ENCODE data around the gene SS18L1. TPM values are rescaled to one million over a fixed set of nuclear protein-coding genes. Genes with fewer than 3 reads are reported as not detected.
"Not testable (repeated sequence)": the region's sequence is repeated elsewhere in the genome, so short reads cannot be mapped to it uniquely, and the experiment has no call there.

Gene SS18L1
- total and polyA plus RNA-seq, 5 experiments from 2014 or later: 0.39 to 23.6 (median 0.58) TPM

GRCh38 chr20:62114894-62115293 lies 28.7 kb upstream of the SS18L1 start:
- H3K27me3 Mint-ChIP-seq: no peaks in the 10 kb centered on the region
- DNase-seq (peak in 1 of 10 donors; percentile 43), ATAC-seq (no peak)
- H3K4me3 Mint-ChIP-seq: peak overlapping the region in 1 of 10 donors; percentile 45
- H3K36me3 Mint-ChIP-seq: peaks cover 2 to 17% (median 7%) of the 10 kb centered on the region in 3 donors
- peaks cover 0 to 67% (median 10%) of the 10 kb centered on the region in 9 donors for H3K9me3 Mint-ChIP-seq
- peaks cover 13 to 30% (median 25%) of the 10 kb centered on the region in 4 donors for H3K4me1 Mint-ChIP-seq
- peak overlapping the region in 1 of 10 donors; percentile 9 for H3K27ac Mint-ChIP-seq
- POLR2A ChIA-PET: interaction anchor here (0.9 kb wide), 1 partner anchor 48 kb away, joined by 3 read pairs; no protein-coding TSS in a partner anchor

- H3K9me3 Mint-ChIP-seq: peaks cover 0 to 58% (median 6%) of the 10 kb centered on the region in 9 donors
- peak overlapping the region in 4 of 10 donors; percentile 11 to 90 (median 54) for H3K27ac Mint-ChIP-seq
- DNase-seq: peak in 1 of 10 donors; percentile 4
- H3K27me3 Mint-ChIP-seq, ATAC-seq, H3K4me3 Mint-ChIP-seq: not testable (repeated sequence)
- peaks cover 17 to 39% (median 34%) of the 10 kb centered on the region in 4 donors for H3K4me1 Mint-ChIP-seq
- peaks cover 0 to 14% (median 3%) of the 10 kb centered on the region in 3 donors for H3K36me3 Mint-ChIP-seq
- POLR2A ChIA-PET: interaction anchor here (0.9 kb wide), 1 partner anchor 49 kb away, joined by 3 read pairs; no protein-coding TSS in a partner anchor
These were observed 27.7 kb upstream of the SS18L1 start for GRCh38 chr20:62115800-62116407.

GRCh38 chr20:62116558-62117361 lies 26.8 kb upstream of the SS18L1 start:
- H3K4me1 Mint-ChIP-seq: peaks cover 20 to 44% (median 38%) of the 10 kb centered on the region in 4 donors
- H3K27me3 Mint-ChIP-seq: no peaks in the 10 kb centered on the region
- POLR2A ChIA-PET: interaction anchor here (1.4 to 5.7 kb wide), 2 partner anchors 26 to 49 kb away, joined by 4 to 158 read pairs; partner anchors contain the start of genes PSMA7 and TAF4
- peaks cover 0 to 51% (median 3%) of the 10 kb centered on the region in 9 donors for H3K9me3 Mint-ChIP-seq
- no peak for ATAC-seq
- H3K4me3 Mint-ChIP-seq: peak overlapping the region in 5 of 10 donors; percentile 55 to 83 (median 67)
- peaks cover 0 to 10% (median 0%) of the 10 kb centered on the region in 3 donors for H3K36me3 Mint-ChIP-seq
- peak overlapping the region in 8 of 10 donors; percentile 29 to 98 (median 94) for H3K27ac Mint-ChIP-seq
- DNase-seq: peak in 1 of 10 donors; percentile 37

GRCh38 chr20:62117362-62117646 lies 26.3 kb upstream of the SS18L1 start:
- H3K27me3 Mint-ChIP-seq: no peaks in the 10 kb centered on the region
- POLR2A ChIA-PET: interaction anchor here (1.4 to 5.7 kb wide), 2 partner anchors 26 to 50 kb away, joined by 4 to 158 read pairs; partner anchors contain the start of genes PSMA7 and TAF4
- peak overlapping the region in 9 of 10 donors; percentile 39 to 83 (median 67) for H3K4me3 Mint-ChIP-seq
- peaks cover 0 to 10% (median 0%) of the 10 kb centered on the region in 3 donors for H3K36me3 Mint-ChIP-seq
- H3K27ac Mint-ChIP-seq: peak overlapping the region; percentile 29 to 98 (median 94)
- peaks cover 0 to 46% (median 3%) of the 10 kb centered on the region in 9 donors for H3K9me3 Mint-ChIP-seq
- H3K4me1 Mint-ChIP-seq: peaks cover 20 to 44% (median 38%) of the 10 kb centered on the region in 4 donors
- DNase-seq (no peak), ATAC-seq (no peak)

- POLR2A ChIA-PET: interaction anchor here (1.1 to 5.7 kb wide), 3 partner anchors 20 to 50 kb away, joined by 3 to 158 read pairs (median 4); partner anchors contain the start of genes PSMA7 and TAF4
- Mint-ChIP-seq H3K27ac (peak overlapping the region; percentile 29 to 98 (median 94)), H3K9me3 (peaks cover 0 to 42% (median 3%) of the 10 kb centered on the region in 9 donors), H3K4me1 (peaks cover 20 to 44% (median 38%) of the 10 kb centered on the region in 4 donors), H3K36me3 (peaks cover 0 to 10% (median 0%) of the 10 kb centered on the region in 3 donors), H3K4me3 (peak overlapping the region; percentile 28 to 83 (median 65)), H3K27me3 (no peaks in the 10 kb centered on the region)
- ATAC-seq: peak; percentile 37 to 71
- DNase-seq: peak; percentile 59 to 94 (median 87)
These were observed 25.9 kb upstream of the SS18L1 start for GRCh38 chr20:62117658-62118057.

- Mint-ChIP-seq H3K9me3 (peaks cover 0 to 35% (median 0%) of the 10 kb centered on the region in 9 donors), H3K27me3 (no peaks in the 10 kb centered on the region), H3K4me3 (peak overlapping the region; percentile 38 to 83 (median 65)), H3K36me3 (peaks cover 0 to 7% (median 0%) of the 10 kb centered on the region in 3 donors), H3K27ac (peak overlapping the region; percentile 29 to 98 (median 94)), H3K4me1 (peaks cover 20 to 46% (median 41%) of the 10 kb centered on the region in 4 donors)
- no peak for ATAC-seq
- DNase-seq: peak in 1 of 10 donors; percentile 55
- POLR2A ChIA-PET: interaction anchor here (0.6 to 5.7 kb wide), 7 partner anchors 14 to 107 kb away, joined by 3 to 158 read pairs (median 4); partner anchors contain the start of genes PSMA7 and TAF4
These were observed 25.2 kb upstream of the SS18L1 start for GRCh38 chr20:62118113-62119043.

GRCh38 chr20:62119115-62119514 lies 24.5 kb upstream of the SS18L1 start:
- peaks cover 24 to 54% (median 48%) of the 10 kb centered on the region in 4 donors for H3K4me1 Mint-ChIP-seq
- H3K4me3 Mint-ChIP-seq: peak overlapping the region; percentile 22 to 77 (median 46)
- ATAC-seq (no peak), DNase-seq (peak in 2 of 10 donors; percentile 21 to 48)
- H3K27me3 Mint-ChIP-seq: no peaks in the 10 kb centered on the region
- peaks cover 0 to 7% (median under 1%) of the 10 kb centered on the region in 3 donors for H3K36me3 Mint-ChIP-seq
- peak overlapping the region; percentile 14 to 98 (median 94) for H3K27ac Mint-ChIP-seq
- H3K9me3 Mint-ChIP-seq: peaks cover 0 to 28% (median 0%) of the 10 kb centered on the region in 9 donors
- POLR2A ChIA-PET: interaction anchor here (0.7 to 5.7 kb wide), 5 partner anchors 16 to 108 kb away, joined by 3 to 158 read pairs (median 3); partner anchors contain the start of gene TAF4

GRCh38 chr20:62119591-62120364 lies 23.8 kb upstream of the SS18L1 start:
- peaks cover 0 to 22% (median 0%) of the 10 kb centered on the region in 9 donors for H3K9me3 Mint-ChIP-seq
- H3K4me1 Mint-ChIP-seq: peaks cover 27 to 59% (median 55%) of the 10 kb centered on the region in 4 donors
- H3K27me3 Mint-ChIP-seq: no peaks in the 10 kb centered on the region
- peaks cover 0 to 10% (median 8%) of the 10 kb centered on the region in 3 donors for H3K36me3 Mint-ChIP-seq
- POLR2A ChIA-PET: interaction anchor here (0.7 to 6.8 kb wide), 4 partner anchors 16 to 52 kb away, joined by 3 to 158 read pairs (median 31); partner anchors contain the start of genes PSMA7, SS18L1 and TAF4
- H3K4me3 Mint-ChIP-seq: peak overlapping the region in 9 of 10 donors; percentile 28 to 91 (median 61)
- peak overlapping the region; percentile 65 to 98 (median 94) for H3K27ac Mint-ChIP-seq
- no peak for ATAC-seq
- peak in 1 of 10 donors; percentile 53 for DNase-seq

GRCh38 chr20:62120365-62120762 lies 23.2 kb upstream of the SS18L1 start:
- ATAC-seq (no peak), DNase-seq (peak in 1 of 10 donors; percentile 62)
- H3K27me3 Mint-ChIP-seq: no peaks in the 10 kb centered on the region
- peak overlapping the region; percentile 8 to 91 (median 60) for H3K4me3 Mint-ChIP-seq
- H3K4me1 Mint-ChIP-seq: peaks cover 27 to 65% (median 60%) of the 10 kb centered on the region in 4 donors
- POLR2A ChIA-PET: interaction anchor here (1.0 to 6.8 kb wide), 4 partner anchors 7 to 59 kb away, joined by 3 to 158 read pairs (median 32); partner anchors contain the start of genes PSMA7, SS18L1 and TAF4
- H3K36me3 Mint-ChIP-seq: peaks cover 0 to 13% (median 7%) of the 10 kb centered on the region in 3 donors
- peaks cover 0 to 17% (median 0%) of the 10 kb centered on the region in 9 donors for H3K9me3 Mint-ChIP-seq
- H3K27ac Mint-ChIP-seq: peak overlapping the region; percentile 65 to 95 (median 94)

GRCh38 chr20:62120990-62121775 lies 22.4 kb upstream of the SS18L1 start:
- H3K27me3 Mint-ChIP-seq: no peaks in the 10 kb centered on the region
- peak in 1 of 10 donors; percentile 62 for DNase-seq
- peaks cover 0 to 21% (median 7%) of the 10 kb centered on the region in 3 donors for H3K36me3 Mint-ChIP-seq
- peak overlapping the region; percentile 44 to 97 (median 94) for H3K27ac Mint-ChIP-seq
- peak overlapping the region; percentile 78 to 94 (median 88) for H3K4me3 Mint-ChIP-seq
- ATAC-seq: no peak
- peaks cover 27 to 63% (median 60%) of the 10 kb centered on the region in 4 donors for H3K4me1 Mint-ChIP-seq
- POLR2A ChIA-PET: interaction anchor here (1.0 to 6.8 kb wide), 10 partner anchors 8 to 673 kb away, joined by 3 to 158 read pairs (median 8); partner anchors contain the start of genes PSMA7, SS18L1 and TAF4
- H3K9me3 Mint-ChIP-seq: peaks cover 0 to 11% (median 0%) of the 10 kb centered on the region in 9 donors
